ENCODE measurements around the gene OTOP3.

DNA sequence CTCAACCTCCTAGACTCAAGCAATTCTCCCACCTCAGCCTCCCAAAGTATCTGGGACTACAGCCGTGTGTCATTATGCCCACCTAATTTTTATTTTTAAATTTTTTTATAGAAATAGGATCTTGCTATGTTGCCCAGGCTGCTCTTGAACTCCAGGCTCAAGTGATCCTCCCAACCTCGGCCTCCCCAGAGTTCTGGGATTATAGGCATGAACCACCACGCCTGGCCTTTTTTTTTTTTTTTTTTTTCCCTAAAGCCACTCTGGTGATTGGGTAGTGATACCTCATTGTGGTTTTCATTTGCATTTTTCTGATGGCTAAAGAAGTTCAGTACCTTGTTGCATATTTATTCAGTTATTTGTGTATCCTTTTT, 50.5 kb downstream of the OTOP3 start:
- TF ChIP-seq, protein P1, sequence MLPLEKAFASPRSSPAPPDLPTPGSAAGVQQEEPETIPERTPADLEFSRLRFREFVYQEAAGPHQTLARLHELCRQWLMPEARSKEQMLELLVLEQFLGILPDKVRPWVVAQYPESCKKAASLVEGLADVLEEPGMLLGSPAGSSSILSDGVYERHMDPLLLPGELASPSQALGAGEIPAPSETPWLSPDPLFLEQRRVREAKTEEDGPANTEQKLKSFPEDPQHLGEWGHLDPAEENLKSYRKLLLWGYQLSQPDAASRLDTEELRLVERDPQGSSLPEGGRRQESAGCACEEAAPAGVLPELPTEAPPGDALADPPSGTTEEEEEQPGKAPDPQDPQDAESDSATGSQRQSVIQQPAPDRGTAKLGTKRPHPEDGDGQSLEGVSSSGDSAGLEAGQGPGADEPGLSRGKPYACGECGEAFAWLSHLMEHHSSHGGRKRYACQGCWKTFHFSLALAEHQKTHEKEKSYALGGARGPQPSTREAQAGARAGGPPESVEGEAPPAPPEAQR (CRISPR knock-in tag; IDR thresholded peaks at IDR 0.05): no peak
- no peak for TF ChIP-seq CBFB (CRISPR knock-in tag; IDR thresholded peaks at IDR 0.05; ENCODE audit: low read depth)
- no peak for TF ChIP-seq E2F1 (CRISPR knock-in tag; IDR thresholded peaks at IDR 0.05)
